NCI-H226 (cell line): Measurements from ENCODE around the gene GULP1.
"Not testable (repeated sequence)": the region's sequence is repeated elsewhere in the genome, so short reads cannot be mapped to it uniquely, and the experiment has no call there.

Experiments
- DNase-seq: peaks from one replicate; pipeline ENCODE4 v3.0.0-alpha.2; 2015

The GULP1 gene

DNA sequence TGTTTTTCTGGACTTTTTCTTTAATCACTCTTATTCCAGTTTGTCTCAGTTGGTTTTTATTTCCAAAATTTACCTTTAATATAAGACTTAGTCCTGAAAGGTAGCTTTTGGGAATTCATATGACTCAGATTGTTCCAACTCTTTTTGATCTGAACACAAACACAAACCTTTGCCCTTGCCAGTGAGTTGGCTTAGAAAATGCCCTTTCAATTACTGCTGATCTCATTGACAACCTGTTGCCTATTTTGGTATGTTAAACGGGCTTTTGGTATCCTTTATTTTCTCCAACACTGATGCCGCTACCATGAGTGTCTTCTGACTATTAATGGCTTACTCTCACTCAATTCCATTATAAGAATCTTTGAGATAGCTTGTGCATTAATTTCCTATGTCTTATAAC is 143.4 kb downstream of the GULP1 start:
- no peak for DNase-seq

DNA sequence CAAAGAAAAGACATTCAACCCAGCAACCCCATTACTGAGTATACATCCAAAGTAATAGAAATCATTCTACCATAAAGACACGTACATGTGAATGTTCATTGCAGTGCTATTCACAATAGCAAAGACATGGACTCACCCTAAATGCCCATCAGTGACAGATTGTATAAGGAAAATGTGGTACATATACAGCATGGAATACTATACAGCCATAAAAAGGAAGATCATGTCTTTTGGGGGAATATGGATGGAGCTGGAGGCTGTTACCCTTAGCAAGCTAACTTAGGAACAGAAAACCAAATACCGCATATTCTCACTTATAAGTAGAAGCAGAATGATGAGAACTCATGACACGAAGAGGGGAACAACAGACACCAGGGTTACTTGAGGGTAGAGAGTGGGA is 145.9 kb downstream of the GULP1 start:
- no peak for DNase-seq

DNA sequence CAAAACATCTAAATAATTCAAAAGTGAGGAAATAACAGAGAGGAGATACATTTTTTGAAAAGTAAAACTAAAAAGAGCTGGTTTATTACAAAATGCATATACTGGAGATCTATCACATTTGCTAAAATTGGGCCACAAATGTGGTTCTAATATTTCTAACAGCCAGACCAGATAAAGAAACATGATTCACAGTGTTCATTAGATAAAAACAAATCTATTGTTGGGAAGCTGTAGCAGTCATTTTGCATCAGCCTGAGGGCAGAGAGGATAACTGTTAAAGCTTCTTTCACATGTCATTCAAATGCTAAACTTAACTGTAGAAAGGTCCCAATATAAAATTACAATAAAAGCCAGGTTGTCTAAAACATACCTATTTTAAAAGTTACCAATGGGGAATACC is 148.3 kb downstream of the GULP1 start:
- peak; percentile 29 for DNase-seq

DNA sequence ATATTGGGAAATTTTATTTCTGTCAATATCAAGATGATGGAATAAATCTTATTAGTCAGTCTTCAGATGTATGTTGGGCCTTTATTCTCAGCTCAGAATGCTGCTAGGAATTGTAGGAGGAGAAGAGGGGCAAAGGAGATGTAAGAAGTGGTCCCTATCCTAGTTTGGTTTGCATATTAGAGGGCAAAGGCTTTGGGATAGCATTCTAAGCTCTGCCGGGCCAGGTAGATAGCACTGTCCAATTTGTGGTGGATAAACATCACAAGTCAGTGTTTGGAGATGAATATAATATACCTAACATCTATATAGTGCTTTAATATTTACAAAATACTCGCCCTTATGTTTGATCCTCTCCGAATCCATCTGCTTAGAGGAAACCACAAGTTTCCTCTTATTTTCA is 149.2 kb downstream of the GULP1 start:
- no peak for DNase-seq

DNA sequence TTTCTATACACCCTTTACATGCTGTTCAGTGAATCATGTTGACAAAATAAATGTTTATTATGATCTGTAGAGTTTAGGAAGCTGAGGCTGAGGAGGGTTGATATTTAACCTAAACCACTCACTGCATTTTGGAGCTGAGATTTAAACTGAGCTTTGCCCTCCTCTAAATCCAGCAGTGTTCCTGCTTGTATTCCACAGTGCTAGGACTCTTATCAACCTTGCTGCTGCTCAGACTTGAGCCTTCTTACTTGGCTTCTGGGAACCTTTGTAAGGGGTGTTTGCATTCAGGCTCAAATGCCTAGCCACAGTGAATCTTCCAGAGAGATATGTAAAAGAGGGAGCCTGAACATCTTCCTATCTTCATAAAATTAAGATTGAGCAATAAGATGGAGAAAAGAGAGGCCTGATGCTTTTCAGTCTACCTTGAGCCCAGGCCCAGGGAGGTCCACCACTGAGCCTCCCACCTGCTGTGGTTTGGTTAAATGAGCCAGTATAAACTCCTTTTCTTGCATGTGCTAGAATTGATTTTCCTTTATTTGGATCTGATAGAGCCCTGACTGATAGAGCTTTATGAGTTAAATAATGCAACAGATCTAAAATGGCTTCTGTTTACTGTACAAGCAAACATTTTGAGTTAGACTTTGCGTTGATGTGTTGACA is 149.7 kb downstream of the GULP1 start:
- no peak for DNase-seq

DNA sequence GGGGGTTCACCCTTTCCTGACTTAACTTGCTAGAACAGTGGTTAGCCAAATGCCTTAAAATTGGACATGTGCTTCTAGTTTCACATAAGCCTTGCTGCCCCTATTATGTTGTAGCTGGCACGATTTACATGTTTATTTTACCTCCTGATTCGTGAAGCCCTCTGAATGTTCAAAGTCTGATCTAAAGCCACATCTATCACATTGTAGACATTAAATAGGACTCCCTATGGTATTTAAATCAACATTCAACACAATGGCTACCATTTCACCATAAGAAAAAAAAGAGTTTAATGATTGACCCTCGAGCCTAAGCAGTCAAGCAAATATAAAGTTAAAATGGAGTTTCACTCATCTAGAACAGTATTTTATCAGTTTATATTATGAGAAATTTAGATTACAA is 151.5 kb downstream of the GULP1 start:
- DNase-seq, result no peak

DNA sequence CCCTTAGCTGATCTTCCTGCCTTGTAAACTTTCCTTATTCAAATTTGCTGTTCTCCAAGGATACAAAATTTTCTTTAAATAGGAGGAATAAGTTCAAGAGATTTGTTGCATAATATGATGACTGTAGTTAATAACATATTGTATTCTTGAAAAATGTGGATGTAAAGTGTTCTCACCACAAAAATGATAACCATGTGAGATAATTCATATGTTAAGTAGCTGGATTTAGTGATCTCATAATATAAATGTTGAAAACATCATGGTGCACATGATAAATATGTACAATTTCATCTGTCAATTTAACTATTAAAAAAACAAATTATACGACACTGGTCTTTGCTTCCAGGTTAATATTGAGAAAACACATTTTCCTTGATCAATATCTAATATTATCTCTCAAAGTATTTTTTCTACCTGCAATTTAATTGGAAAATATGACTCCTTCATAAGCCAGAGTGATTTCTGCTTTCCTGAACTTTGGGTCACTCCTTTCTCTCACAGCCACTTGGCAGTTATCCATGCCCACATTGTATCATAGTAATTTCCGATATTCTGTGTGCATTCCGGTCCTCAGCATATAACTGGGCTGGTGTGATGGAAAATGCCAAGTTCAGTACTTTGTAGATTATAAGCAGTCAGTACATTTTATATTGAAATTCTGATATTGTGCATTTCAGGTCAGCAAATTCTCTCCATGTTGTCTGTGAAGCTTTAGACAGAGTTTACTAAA is 152.6 kb downstream of the GULP1 start:
- DNase-seq, result peak; percentile 80

DNA sequence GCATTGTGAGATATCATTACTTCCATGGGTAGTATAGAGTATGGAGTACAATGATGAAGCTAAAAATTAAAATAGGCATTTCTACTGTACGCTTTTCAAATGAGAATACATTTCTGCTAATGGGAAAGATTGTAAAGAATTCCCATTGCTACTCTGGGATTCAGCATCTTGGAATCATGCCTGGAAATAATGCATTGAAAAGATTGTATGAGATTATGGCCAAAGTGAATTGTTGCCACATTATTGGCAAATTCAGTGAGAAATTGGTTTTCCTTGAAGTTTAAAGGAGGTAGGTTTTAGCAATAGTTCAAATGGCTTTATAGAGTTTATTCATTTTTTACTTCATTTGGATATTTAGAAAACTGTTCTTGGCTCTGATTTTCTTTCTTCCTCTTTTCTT is 157.9 kb downstream of the GULP1 start:
- DNase-seq, result no peak

DNA sequence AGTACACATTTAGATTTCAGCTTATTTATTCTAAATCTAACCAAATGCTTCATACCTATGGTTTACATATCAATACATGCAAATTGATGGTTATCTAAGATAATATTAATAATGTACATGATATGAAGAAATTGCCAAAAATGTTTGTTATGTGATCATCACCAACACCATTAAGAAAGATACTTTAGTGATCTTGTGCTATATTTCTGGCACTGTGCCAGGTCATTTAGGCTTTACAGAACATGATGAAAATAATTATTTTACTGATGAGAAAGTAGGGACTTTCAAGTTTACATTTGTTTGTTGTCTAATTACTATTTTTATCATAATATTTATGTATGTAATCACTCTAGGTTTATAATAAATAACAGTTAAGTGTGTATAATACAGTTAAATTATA is 158.3 kb downstream of the GULP1 start:
- no peak for DNase-seq

DNA sequence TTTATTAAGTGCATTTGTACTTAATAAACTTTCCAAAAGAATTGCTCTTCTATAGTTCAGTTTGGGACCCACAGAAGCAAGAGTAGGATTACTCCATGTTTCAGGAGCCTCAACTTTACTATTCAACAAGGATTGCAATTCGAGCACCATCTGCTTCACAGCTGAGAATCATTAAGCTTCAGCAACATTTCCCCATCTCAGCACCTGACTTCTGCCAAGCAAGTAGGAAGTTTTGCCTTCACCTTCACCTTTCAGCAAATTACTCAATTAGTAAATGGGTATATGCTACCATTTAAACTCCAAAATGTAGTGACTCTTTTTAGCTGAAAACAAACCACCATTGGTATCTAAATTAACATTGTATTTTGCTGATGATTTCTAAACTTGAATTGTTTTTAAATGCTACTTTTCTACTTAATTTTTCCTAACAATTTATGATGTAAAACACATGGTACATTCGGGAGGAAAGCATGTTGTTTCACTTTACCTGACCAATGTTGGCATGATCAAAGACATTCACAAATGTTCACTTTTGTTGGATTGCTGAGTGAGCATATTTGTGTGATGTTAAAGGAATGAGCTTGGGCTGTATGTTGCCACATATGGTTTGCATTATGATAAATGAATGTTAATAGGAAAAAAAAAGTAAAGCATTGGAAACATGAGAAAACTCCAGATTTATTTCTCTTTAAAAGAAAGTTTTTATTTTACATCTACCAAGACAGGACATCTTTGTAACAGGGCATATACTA is 159.2 kb downstream of the GULP1 start:
- no peak for DNase-seq

DNA sequence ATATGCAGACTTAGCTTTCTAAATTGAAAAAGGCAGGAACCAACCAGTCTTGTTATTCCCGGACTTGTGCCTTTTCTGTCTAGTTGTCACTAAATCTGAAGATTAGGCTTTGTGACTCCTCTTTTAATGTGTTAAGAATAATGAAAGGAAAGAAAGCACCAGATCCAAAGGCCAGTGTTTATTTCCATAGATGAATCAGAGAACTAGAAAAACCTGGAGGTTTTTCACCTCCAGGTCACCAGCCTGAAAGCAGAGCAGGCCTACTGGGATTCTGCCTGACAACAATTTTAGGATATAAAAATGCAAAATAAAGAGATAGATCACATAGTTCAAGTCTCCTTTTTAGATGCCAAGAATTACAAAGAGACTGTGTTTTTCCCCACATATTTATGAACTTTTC is 160.4 kb downstream of the GULP1 start:
- no peak for DNase-seq

DNA sequence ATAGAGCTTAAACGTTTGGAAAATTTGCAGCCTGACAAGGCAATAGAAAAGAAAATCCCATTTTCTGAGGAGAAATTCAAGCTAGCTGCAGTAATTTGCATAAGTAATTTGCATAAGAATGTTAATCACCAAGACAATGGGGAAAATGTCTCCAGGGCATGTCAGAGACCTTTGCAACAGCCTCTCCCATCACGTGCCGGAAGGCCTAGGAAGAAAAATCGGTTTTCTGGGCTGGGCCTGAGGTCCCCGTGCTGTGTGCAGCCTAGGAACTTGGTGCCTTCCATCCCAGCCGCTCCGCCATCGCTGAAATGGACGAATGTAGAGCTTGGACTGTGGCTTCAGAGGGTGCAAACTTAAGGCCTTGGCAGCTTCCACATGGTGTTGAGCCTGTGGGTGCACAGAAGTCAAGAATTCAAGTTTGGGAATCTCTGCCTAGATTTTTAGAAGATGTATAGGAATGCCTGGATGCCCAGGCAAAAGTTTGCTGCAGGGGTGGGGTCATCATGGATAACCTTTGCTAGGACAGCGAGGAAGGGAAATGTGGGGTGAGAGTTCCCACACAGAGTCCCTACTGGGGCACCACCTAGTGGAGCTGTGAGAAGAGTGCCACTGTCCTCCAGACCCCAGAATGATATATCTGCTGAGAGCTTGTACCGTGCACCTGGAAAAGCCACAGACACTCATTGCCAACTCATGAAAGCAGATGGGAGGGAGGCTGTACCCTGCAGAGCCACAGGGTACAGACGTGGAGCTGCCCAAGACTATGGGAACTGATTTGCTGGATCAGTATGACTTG is 164.6 kb downstream of the GULP1 start:
- no peak for DNase-seq

DNA sequence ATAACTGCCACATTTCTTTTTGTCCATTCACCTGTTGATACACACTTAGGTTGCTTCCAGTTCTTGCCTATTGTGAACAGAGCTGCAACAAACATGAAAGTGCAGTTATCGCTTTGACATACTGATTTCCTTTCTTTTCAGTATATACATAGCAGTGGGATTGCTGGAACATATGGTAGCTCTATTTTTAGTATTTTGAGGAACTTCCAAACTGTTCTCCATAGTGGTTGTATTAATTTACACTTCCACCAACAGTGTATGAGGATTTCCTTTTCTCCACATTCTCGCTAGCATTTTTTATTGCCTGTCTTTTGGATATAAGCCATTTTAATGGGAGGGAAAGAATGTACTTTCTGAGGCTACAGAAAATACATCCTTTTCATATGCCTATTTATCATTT is 167.4 kb downstream of the GULP1 start:
- DNase-seq, result no peak

DNA sequence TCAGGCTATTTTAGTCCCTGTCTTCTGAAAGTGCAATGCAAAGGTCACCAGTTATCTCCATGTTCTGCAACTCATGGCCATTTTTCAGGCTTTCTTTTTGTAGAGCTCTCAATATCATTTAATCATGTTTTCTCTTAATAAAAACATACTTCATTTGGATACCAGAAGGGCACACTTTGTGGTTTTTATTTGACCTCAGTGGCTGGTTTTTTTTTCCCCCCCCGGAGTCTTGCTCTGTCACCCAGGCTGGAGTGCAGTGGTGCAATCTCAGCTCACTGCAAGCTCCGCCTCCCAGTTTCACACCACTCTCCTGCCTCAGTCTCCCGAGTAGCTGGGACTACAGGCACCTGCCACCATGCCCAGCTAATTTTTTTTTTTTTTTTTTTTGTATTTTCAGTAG is 174.4 kb downstream of the GULP1 start:
- DNase-seq, result not testable (repeated sequence)

DNA sequence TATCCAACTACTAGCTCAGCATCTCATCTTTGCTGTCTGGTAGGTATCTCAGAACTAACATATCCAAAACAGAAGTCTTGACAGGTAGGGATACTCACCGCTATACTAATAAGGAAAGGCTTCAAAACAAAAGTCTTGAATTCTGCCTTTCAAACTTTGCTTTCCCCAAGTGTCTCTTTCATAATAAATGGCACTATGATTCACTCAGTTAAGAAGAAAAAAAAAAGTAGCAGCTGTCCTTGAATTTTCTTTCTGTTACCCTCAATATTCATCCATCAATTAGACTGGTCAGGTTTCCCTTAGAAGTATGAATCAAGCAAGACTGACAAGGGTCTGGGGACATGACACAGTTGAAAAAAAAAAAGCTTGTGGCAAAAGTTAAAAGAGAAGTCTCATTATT is 175.1 kb downstream of the GULP1 start:
- DNase-seq, result no peak

DNA sequence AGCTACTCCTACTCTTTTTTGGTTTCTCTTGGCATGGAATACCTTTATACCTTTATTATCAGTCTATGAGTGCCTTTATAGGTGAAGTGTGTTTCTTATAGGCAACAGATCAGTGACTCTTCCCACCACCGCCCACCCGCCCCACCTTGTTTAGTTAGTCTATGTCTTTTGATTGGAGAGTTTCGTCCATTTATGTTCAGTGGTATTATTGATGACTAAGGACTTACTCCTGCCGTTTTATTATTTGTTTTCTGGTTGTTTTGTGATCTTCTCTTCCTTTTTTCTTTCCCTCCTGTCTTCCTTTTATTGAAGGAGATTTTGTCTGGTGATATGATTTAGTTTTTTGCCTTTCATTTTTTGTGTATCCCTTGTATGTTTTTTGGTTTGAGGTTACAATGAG is 179.5 kb downstream of the GULP1 start:
- no peak for DNase-seq

DNA sequence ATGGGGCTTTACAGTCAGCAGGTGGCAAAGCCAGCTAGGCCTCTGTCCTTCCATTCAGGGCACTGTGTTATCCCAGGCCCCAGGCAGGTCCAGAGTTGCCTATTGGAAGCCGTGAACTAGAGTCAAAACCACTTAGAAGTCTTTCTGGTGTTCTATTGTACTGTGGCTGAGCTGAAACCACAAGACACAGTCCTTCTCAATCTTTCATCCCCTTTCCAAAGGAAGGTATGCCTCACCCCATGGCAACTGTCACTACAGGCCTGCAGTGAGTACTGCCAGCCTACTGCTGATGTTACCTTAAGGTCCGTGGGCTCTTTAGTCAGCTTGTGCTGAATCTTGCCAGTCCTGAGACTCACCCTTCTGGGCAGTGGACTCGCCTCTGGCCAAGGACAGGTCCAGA is 181.6 kb downstream of the GULP1 start:
- no peak for DNase-seq

DNA sequence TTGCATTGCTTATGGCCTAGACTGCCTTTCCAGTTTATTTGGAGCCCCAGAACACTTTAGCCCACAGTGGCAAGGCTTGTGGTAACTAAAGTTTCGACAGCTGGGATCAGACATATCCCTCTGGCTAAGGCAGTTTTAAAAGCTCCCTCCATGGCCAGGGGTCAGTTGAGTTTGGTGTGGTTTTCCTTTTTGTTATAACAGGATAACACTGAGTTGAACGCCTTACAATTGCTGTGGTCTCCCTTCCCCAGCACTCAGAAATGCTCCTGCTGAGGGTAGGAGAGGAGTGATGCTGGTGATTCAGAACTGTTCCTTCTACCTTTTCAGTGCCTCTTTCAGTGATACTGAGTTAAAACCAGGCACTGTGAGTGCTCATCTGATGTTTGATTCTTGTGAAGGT is 182.6 kb downstream of the GULP1 start:
- no peak for DNase-seq

DNA sequence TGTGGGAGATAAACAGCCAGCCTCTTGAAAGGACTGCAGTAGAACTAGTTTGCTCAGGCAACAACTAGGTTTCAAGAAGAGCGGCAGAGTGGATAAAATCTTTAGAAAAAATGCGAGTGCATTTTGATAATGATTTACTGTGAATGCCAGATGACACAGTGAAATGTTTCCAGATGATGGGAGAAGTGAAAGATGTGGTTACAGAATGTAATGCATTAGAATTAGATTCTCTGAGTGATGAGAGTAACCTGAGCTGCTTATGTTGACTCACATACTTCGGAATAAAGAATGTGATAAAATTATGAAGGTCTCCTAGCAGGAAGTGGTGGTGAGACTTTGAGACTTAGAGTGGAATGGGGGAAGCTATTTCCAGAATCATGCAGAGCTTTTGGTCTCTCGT is 184.3 kb downstream of the GULP1 start:
- DNase-seq, result peak; percentile 80

DNA sequence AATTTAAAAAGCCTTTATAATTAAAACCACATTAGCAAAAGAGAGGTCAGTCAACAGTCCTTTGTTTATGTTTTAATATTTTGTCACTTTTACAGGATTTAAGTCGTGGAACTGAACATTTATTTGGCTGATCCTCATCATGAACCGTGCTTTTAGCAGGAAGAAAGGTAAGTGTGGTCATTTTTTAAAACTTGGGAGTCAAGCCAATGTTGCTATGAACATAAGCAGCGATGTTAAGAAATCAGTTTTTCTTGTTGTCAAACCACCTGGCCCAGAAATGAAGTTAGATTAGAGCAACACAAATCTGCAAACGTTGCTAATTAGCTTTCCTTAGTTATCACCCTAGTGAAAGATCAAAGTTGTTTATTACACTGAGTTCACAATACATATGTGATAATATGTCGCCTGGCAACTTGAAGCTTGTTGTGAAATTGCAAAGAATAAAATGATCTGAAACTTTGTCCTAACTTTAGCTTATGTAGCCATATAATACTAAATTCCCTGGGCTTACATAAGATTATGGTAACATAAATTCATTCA is 186.0 kb downstream of the GULP1 start:
- DNase-seq, result no peak

DNA sequence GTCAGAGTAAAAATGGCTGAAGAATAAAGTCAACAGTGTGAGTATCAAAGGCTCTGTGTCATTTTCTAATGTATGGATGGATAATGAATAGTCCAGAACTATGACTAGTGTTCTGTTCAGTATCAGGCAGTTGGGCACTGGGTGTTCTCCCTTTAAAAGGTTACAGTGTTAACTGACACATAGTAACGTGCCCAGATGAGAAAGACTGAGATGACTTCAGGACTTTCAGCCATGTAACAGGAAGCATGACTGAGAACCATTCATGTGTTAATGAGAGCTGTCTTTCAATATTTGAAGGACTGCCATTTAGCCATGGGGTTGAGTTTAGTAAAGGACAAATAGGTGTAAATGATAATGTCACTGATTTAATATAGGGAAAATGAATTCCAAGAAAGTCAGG is 187.1 kb downstream of the GULP1 start:
- no peak for DNase-seq

DNA sequence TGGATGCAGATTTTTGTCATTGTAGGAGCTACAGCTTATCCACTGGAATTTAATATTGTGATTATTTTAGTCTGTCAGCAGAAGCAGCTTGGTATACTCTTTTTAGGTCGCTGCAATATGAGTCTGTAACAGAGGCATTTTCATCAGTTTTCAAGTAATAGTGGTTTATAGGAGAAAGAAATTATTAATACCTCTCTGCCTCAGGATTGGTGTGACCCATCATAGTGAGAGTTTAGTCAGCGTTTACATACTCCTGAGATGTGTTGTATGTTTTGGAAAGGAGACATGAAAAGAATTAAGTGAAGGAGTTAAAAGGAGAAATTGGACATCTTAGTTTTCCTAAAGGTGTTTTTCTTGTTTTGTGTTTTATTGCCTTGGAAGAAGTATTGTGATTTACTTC is 189.8 kb downstream of the GULP1 start:
- no peak for DNase-seq

DNA sequence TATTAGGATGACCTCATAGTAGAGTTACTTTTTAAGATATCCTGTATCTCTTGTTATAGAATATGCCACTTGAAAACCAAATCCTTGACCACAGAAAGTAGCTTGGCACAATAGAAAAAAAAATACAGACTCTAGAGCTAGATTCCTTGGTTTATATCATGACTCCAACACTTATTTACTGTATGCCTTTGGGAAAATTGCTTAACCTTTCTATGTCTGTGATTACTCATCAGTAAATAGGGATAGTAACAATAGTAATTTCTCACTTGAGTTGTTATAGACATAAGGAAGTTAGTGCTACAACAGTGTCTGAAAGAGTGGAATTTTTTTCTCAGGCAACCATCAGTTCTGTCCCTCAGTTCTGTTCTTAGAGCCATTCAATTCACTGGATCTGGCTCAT is 193.8 kb downstream of the GULP1 start:
- DNase-seq, result peak; percentile 10
